HepG2 (cell line): ENCODE results near the gene NID1.

ENCODE experiments used
- CEBPB ChIP-seq: IDR thresholded peaks from 2 replicates; pipeline ENCODE4 v1.6.1; 2011; ENCODE audit warnings: low read depth, low read length, improper control_type of control experiment, borderline replicate concordance
- ELF4 ChIP-seq: sonication (generic); formaldehyde crosslinking; IDR thresholded peaks from 2 replicates; pipeline ENCODE4 v1.5.0; 2020; ENCODE audit warnings: missing genetic modification reagents, mild to moderate bottlenecking, moderate library complexity, borderline replicate concordance
- FOXM1 ChIP-seq: sonication (generic); formaldehyde crosslinking; IDR thresholded peaks from 2 replicates; pipeline ENCODE4 v1.5.0; 2020; ENCODE audit warnings: missing genetic modification reagents
- MEF2D ChIP-seq: sonication (generic); formaldehyde crosslinking; IDR thresholded peaks from 2 replicates; pipeline ENCODE4 v1.5.1; 2020; ENCODE audit warnings: mild to moderate bottlenecking, missing genetic modification reagents
- XBP1 ChIP-seq: sonication (generic); formaldehyde crosslinking; IDR thresholded peaks from 2 replicates; pipeline ENCODE4 v1.5.0; 2020; ENCODE audit warnings: missing genetic modification reagents

GRCh38 chr1:236090741-236091147 lies 25.9 kb upstream of the NID1 start:
- no peak for TF ChIP-seq CEBPB
- TF ChIP-seq XBP1 (CRISPR knock-in tag) = no peak
- TF ChIP-seq MEF2D = no peak
- TF ChIP-seq FOXM1 = no peak
- TF ChIP-seq ELF4 (CRISPR knock-in tag) = no peak
